Adrenal gland (tissue), 5 donors: ENCODE data around the gene VWA8.

Experiments used
- CTCF ChIP-seq, 6 experiments: fragments of 450-650 bp in 4 of 6; fragments of 200-600 bp in 2 of 6; sonication (generic) in 1 of 6; IDR thresholded peaks; 1 replicate in 5 of 6; 2 replicates in 1 of 6; pipeline versions ENCODE4 v1.5.1 to v1.8.0; 2016 to 2021; ENCODE audit warnings: antibody characterized with exemption in 6 of 6, mild to moderate bottlenecking in 2 of 6, moderate library complexity in 1 of 6
- POLR2A ChIP-seq, 2 donors: fragments of 450-650 bp; IDR thresholded peaks; one replicate each; pipeline ENCODE4 v1.6.1; 2017; ENCODE audit warnings: antibody characterized with exemption in 2 of 2, mild to moderate bottlenecking in 2 of 2, moderate library complexity in 1 of 2
- donor health status: DM: no; HTN: no; CAD: no.

- TF ChIP-seq CTCF (IDR thresholded peaks at IDR 0.05), result no peak
- no peak for TF ChIP-seq POLR2A (IDR thresholded peaks at IDR 0.05)
Observed at GRCh38 chr13:41666644-41667043, 294.3 kb downstream of the VWA8 start.
